ENCODE measurements around the gene GPD2.
"Not testable (repeated sequence)": the region's sequence is repeated elsewhere in the genome, so short reads cannot be mapped to it uniquely, and the experiment has no call there.

Gene GPD2

GRCh38 chr2:156490466-156490840 lies 54.3 kb downstream of the GPD2 start:
- Histone ChIP-seq H3K4ac (ENCODE audit: low read depth, low read length) (no peak overlapping the region), H3K27me3 (ENCODE audit: insufficient read depth, low read length) (no peaks in the 10 kb centered on the region), H3K18ac (ENCODE audit: low read length) (no peak overlapping the region), H3K9ac (ENCODE audit: low read length) (no peak overlapping the region), H3K4me2 (ENCODE audit: low read length) (no peak overlapping the region), H2AK5ac (ENCODE audit: low read length) (no peak overlapping the region), H2AFZ (ENCODE audit: insufficient read depth, low read length, poor library complexity) (no peak overlapping the region), H3K79me1 (ENCODE audit: low read length) (no peaks in the 10 kb centered on the region), H2BK5ac (ENCODE audit: low read depth, low read length, poor library complexity) (no peak overlapping the region), H3K4me3 (ENCODE audit: low read depth, low read length) (no peak overlapping the region), H3K27ac (ENCODE audit: low read depth, low read length) (no peak overlapping the region), H3K79me2 (ENCODE audit: control insufficient read depth, insufficient read depth, low read length, poor library complexity) (no peaks in the 10 kb centered on the region), H2BK12ac (ENCODE audit: low read length) (no peak overlapping the region), H4K8ac (ENCODE audit: low read depth, low read length) (no peak overlapping the region), H3K4me1 (ENCODE audit: control insufficient read depth in 1 of 2, insufficient read depth in 2 of 2, low read length in 2 of 2) (no peaks in the 10 kb centered on the region), H4K91ac (ENCODE audit: low read depth, low read length) (no peak overlapping the region), H4K12ac (ENCODE audit: low read depth, low read length) (no peak overlapping the region), H3K23ac (ENCODE audit: low read length) (no peak overlapping the region), H3K9me3 (ENCODE audit: insufficient read depth, low read depth, low read length) (no peaks in the 10 kb centered on the region), H3K14ac (ENCODE audit: low read length) (no peak overlapping the region), H3K36me3 (ENCODE audit: control insufficient read depth in 1 of 2, insufficient read depth in 2 of 2, low read length in 2 of 2) (no peaks in the 10 kb centered on the region), H2BK120ac (ENCODE audit: insufficient read depth, low read length, poor library complexity) (no peak overlapping the region)
- DNase-seq: no peak
- WGBS (ENCODE audit: extremely low coverage, insufficient coverage, insufficient read length): no CpG with 5 or more reads among the region's 1 CpG

- Histone ChIP-seq H3K4me2 (ENCODE audit: low read length) (no peak overlapping the region), H3K79me2 (ENCODE audit: control insufficient read depth, insufficient read depth, low read length, poor library complexity) (no peaks in the 10 kb centered on the region), H2AFZ (ENCODE audit: insufficient read depth, low read length, poor library complexity) (no peak overlapping the region), H3K27ac (ENCODE audit: low read depth, low read length) (no peak overlapping the region), H2AK5ac (ENCODE audit: low read length) (no peak overlapping the region), H2BK5ac (ENCODE audit: low read depth, low read length, poor library complexity) (no peak overlapping the region), H3K27me3 (ENCODE audit: insufficient read depth, low read length) (no peaks in the 10 kb centered on the region), H3K18ac (ENCODE audit: low read length) (no peak overlapping the region), H2BK12ac (ENCODE audit: low read length) (no peak overlapping the region), H2BK120ac (ENCODE audit: insufficient read depth, low read length, poor library complexity) (no peak overlapping the region), H4K12ac (ENCODE audit: low read depth, low read length) (no peak overlapping the region), H3K9me3 (ENCODE audit: insufficient read depth, low read depth, low read length) (no peaks in the 10 kb centered on the region), H3K36me3 (ENCODE audit: control insufficient read depth in 1 of 2, insufficient read depth in 2 of 2, low read length in 2 of 2) (no peaks in the 10 kb centered on the region), H3K9ac (ENCODE audit: low read length) (peak overlapping the region; percentile 46), H4K8ac (ENCODE audit: low read depth, low read length) (no peak overlapping the region), H3K23ac (ENCODE audit: low read length) (no peak overlapping the region), H3K4me1 (ENCODE audit: control insufficient read depth in 1 of 2, insufficient read depth in 2 of 2, low read length in 2 of 2) (no peaks in the 10 kb centered on the region), H3K14ac (ENCODE audit: low read length) (no peak overlapping the region), H3K4ac (ENCODE audit: low read depth, low read length) (no peak overlapping the region), H3K79me1 (ENCODE audit: low read length) (no peaks in the 10 kb centered on the region), H4K91ac (ENCODE audit: low read depth, low read length) (no peak overlapping the region), H3K4me3 (ENCODE audit: low read depth, low read length) (no peak overlapping the region)
- DNase-seq: no peak
- no CpG with 5 or more reads among the region's 2 CpGs for WGBS (ENCODE audit: extremely low coverage, insufficient coverage, insufficient read length)
Measured at GRCh38 chr2:156491176-156491575, 55.0 kb downstream of the GPD2 start.

DNA sequence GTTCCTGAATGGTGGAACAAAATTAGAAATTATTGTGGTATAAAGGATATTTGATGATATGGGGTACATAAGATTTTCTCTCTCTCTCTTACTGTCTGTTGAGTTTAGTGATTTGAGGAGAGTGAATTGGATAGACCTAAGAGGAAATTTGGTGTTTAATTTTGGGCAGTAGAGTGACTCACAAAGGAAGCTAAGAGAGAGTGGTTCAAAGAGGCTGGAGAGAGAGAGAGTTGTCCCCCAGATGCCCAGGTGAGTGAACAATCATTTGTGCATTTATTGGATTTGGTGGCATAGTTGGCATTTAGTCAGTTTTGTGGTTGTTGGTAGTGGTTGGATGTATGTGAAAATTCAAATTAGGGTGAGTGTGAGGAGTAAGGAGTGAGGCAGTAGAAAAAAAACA lies 56.8 kb downstream of the GPD2 start:
- no peak overlapping the region for H3K14ac ChIP-seq (ENCODE audit: low read length)
- no peak overlapping the region for H2AFZ ChIP-seq (ENCODE audit: insufficient read depth, low read length, poor library complexity)
- no peak overlapping the region for H2BK12ac ChIP-seq (ENCODE audit: low read length)
- H3K79me2 ChIP-seq (ENCODE audit: control insufficient read depth, insufficient read depth, low read length, poor library complexity): no peaks in the 10 kb centered on the region
- H3K4me3 ChIP-seq (ENCODE audit: low read depth, low read length): no peak overlapping the region
- no peak overlapping the region for H4K91ac ChIP-seq (ENCODE audit: low read depth, low read length)
- no peak overlapping the region for H3K23ac ChIP-seq (ENCODE audit: low read length)
- H3K18ac ChIP-seq (ENCODE audit: low read length): no peak overlapping the region
- no peak overlapping the region for H4K12ac ChIP-seq (ENCODE audit: low read depth, low read length)
- H3K27me3 ChIP-seq (ENCODE audit: insufficient read depth, low read length): no peaks in the 10 kb centered on the region
- no peak overlapping the region for H3K9ac ChIP-seq (ENCODE audit: low read length)
- H2AK5ac ChIP-seq (ENCODE audit: low read length): no peak overlapping the region
- no peak for DNase-seq
- no peaks in the 10 kb centered on the region for H3K79me1 ChIP-seq (ENCODE audit: low read length)
- no peak overlapping the region for H3K27ac ChIP-seq (ENCODE audit: low read depth, low read length)
- H4K8ac ChIP-seq (ENCODE audit: low read depth, low read length): no peak overlapping the region
- no peak overlapping the region for H3K4me2 ChIP-seq (ENCODE audit: low read length)
- H3K9me3 ChIP-seq (ENCODE audit: insufficient read depth, low read depth, low read length): no peaks in the 10 kb centered on the region
- no peaks in the 10 kb centered on the region for H3K36me3 ChIP-seq (ENCODE audit: control insufficient read depth in 1 of 2, insufficient read depth in 2 of 2, low read length in 2 of 2)
- H3K4me1 ChIP-seq (ENCODE audit: control insufficient read depth in 1 of 2, insufficient read depth in 2 of 2, low read length in 2 of 2): no peaks in the 10 kb centered on the region
- no peak overlapping the region for H2BK120ac ChIP-seq (ENCODE audit: insufficient read depth, low read length, poor library complexity)
- H2BK5ac ChIP-seq (ENCODE audit: low read depth, low read length, poor library complexity): no peak overlapping the region
- H3K4ac ChIP-seq (ENCODE audit: low read depth, low read length): no peak overlapping the region

DNA sequence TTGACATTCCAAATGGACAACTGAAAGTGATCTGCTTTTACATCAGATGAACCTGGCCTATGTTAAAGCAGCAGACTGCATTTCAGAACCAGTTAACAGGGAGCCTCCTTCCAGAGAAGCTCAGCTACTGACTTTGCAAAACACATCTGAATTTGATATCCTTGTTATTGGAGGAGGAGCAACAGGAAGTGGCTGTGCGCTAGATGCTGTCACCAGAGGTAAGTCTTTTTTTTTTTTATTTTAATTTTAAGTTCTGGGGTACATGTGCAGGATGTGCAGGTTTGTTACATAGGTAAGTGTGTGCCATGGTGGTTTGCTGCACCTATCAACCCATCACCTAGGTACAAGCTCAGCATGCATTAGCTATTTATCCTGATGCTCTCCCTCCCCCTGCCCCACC lies 59.8 kb downstream of the GPD2 start:
- not testable (repeated sequence) for H3K4me3 ChIP-seq (ENCODE audit: low read depth, low read length); H3K79me1 ChIP-seq (ENCODE audit: low read length); H2AK5ac ChIP-seq (ENCODE audit: low read length); H4K12ac ChIP-seq (ENCODE audit: low read depth, low read length); H2BK12ac ChIP-seq (ENCODE audit: low read length); H2AFZ ChIP-seq (ENCODE audit: insufficient read depth, low read length, poor library complexity); H2BK5ac ChIP-seq (ENCODE audit: low read depth, low read length, poor library complexity); H2BK120ac ChIP-seq (ENCODE audit: insufficient read depth, low read length, poor library complexity); H3K14ac ChIP-seq (ENCODE audit: low read length); H3K9me3 ChIP-seq (ENCODE audit: insufficient read depth, low read depth, low read length); H3K79me2 ChIP-seq (ENCODE audit: control insufficient read depth, insufficient read depth, low read length, poor library complexity); H3K36me3 ChIP-seq (ENCODE audit: control insufficient read depth in 1 of 2, insufficient read depth in 2 of 2, low read length in 2 of 2); H3K27ac ChIP-seq (ENCODE audit: low read depth, low read length); H4K8ac ChIP-seq (ENCODE audit: low read depth, low read length); H3K27me3 ChIP-seq (ENCODE audit: insufficient read depth, low read length); H3K4me1 ChIP-seq (ENCODE audit: control insufficient read depth in 1 of 2, insufficient read depth in 2 of 2, low read length in 2 of 2); DNase-seq; H3K18ac ChIP-seq (ENCODE audit: low read length); H3K4me2 ChIP-seq (ENCODE audit: low read length); H3K4ac ChIP-seq (ENCODE audit: low read depth, low read length); H4K91ac ChIP-seq (ENCODE audit: low read depth, low read length); H3K23ac ChIP-seq (ENCODE audit: low read length); H3K9ac ChIP-seq (ENCODE audit: low read length)
- WGBS (ENCODE audit: extremely low coverage, insufficient coverage, insufficient read length): no CpG with 5 or more reads among the region's 1 CpG

DNA sequence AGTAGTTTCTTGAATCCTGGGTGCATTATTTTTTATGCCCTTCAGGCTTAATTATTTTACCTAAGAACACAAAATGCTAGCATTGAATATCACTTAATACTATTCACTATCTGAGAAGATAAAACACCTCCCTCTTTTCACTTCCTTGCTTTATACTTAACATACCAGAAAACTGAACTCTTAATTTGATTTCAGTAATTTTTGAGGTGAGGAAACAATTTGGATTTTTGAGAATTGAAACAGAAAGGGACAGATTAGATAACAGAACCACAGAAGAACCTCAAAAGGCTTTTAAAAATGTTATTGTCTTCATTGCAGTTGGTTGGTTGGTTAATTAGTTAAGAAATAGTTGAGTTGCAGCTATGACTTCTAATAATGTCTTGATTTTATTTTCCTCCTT lies 69.5 kb downstream of the GPD2 start:
- Histone ChIP-seq H3K18ac (ENCODE audit: low read length) (no peak overlapping the region), H4K12ac (ENCODE audit: low read depth, low read length) (no peak overlapping the region), H3K27ac (ENCODE audit: low read depth, low read length) (no peak overlapping the region), H3K9me3 (ENCODE audit: insufficient read depth, low read depth, low read length) (no peaks in the 10 kb centered on the region), H2BK120ac (ENCODE audit: insufficient read depth, low read length, poor library complexity) (no peak overlapping the region), H2AK5ac (ENCODE audit: low read length) (no peak overlapping the region), H3K23ac (ENCODE audit: low read length) (no peak overlapping the region), H2AFZ (ENCODE audit: insufficient read depth, low read length, poor library complexity) (no peak overlapping the region), H2BK5ac (ENCODE audit: low read depth, low read length, poor library complexity) (no peak overlapping the region), H4K91ac (ENCODE audit: low read depth, low read length) (no peak overlapping the region), H3K27me3 (ENCODE audit: insufficient read depth, low read length) (no peaks in the 10 kb centered on the region), H2BK12ac (ENCODE audit: low read length) (no peak overlapping the region), H3K4ac (ENCODE audit: low read depth, low read length) (no peak overlapping the region), H4K8ac (ENCODE audit: low read depth, low read length) (no peak overlapping the region), H3K36me3 (ENCODE audit: control insufficient read depth in 1 of 2, insufficient read depth in 2 of 2, low read length in 2 of 2) (no peaks in the 10 kb centered on the region), H3K4me2 (ENCODE audit: low read length) (no peak overlapping the region), H3K4me3 (ENCODE audit: low read depth, low read length) (no peak overlapping the region), H3K79me1 (ENCODE audit: low read length) (no peaks in the 10 kb centered on the region), H3K9ac (ENCODE audit: low read length) (no peak overlapping the region), H3K4me1 (ENCODE audit: control insufficient read depth in 1 of 2, insufficient read depth in 2 of 2, low read length in 2 of 2) (no peaks in the 10 kb centered on the region), H3K14ac (ENCODE audit: low read length) (no peak overlapping the region), H3K79me2 (ENCODE audit: control insufficient read depth, insufficient read depth, low read length, poor library complexity) (no peaks in the 10 kb centered on the region)
- DNase-seq: no peak
